Mesendoderm (in vitro differentiated cells): ENCODE data around the gene ENHO.
A peak's percentile ranks its signal among the peaks of the same experiment; 100 is the strongest.
"Not testable (repeated sequence)": the region's sequence is repeated elsewhere in the genome, so short reads cannot be mapped to it uniquely, and the experiment has no call there.

Source experiments
- DNase-seq: peaks from one replicate; pipeline ENCODE4 v3.0.0; 2013
- H2AK5ac ChIP-seq: 2 replicates; pipeline ENCODE4 v1.6.1; 2013; ENCODE audit warnings: low read length, inconsistent platforms
- H2BK120ac ChIP-seq: 2 replicates; pipeline ENCODE4 v1.6.1; 2013; ENCODE audit warnings: low read depth, mild to moderate bottlenecking, low read length, moderate library complexity, mixed read lengths
- H2BK15ac ChIP-seq: replicated peaks from 2 replicates; pipeline ENCODE4 v1.6.1; 2013; ENCODE audit warnings: low read depth, mild to moderate bottlenecking, moderate library complexity
- H2BK5ac ChIP-seq: 2 replicates; pipeline ENCODE4 v1.6.1; 2013; ENCODE audit warnings: low read length, inconsistent platforms
- H3K18ac ChIP-seq: 2 replicates; pipeline ENCODE4 v1.6.1; 2013; ENCODE audit warnings: mild to moderate bottlenecking, low read length, mixed read lengths
- H3K23ac ChIP-seq: one replicate; pipeline ENCODE4 v1.6.1; 2013; ENCODE audit warnings: low read length
- H3K27ac ChIP-seq: 2 replicates; pipeline ENCODE4 v1.5.1; 2013; ENCODE audit warnings: low read depth, mild to moderate bottlenecking, inconsistent platforms, low read length, moderate library complexity
- H3K27me3 ChIP-seq: 2 replicates; pipeline ENCODE4 v1.6.1; 2013; ENCODE audit warnings: low read length, control low read depth, mild to moderate bottlenecking, inconsistent platforms; ENCODE audit not compliant: insufficient read depth, poor library complexity
- H3K36me3 ChIP-seq: 2 replicates; pipeline ENCODE4 v1.6.1; 2013; ENCODE audit warnings: low read length, inconsistent platforms; ENCODE audit not compliant: control insufficient read depth, insufficient read depth
- H3K4ac ChIP-seq: one replicate; pipeline ENCODE4 v1.6.1; 2013; ENCODE audit warnings: low read depth, mild to moderate bottlenecking, low read length, moderate library complexity
- H3K4me1 ChIP-seq: 2 replicates; pipeline ENCODE4 v1.6.1; 2013; ENCODE audit warnings: low read depth, low read length, inconsistent platforms; ENCODE audit not compliant: control insufficient read depth
- H3K4me2 ChIP-seq: 2 replicates; pipeline ENCODE4 v1.6.1; 2013; ENCODE audit warnings: low read length
- H3K4me3 ChIP-seq: 2 replicates; pipeline ENCODE4 v1.5.1; 2013; ENCODE audit warnings: mild to moderate bottlenecking, low read length
- H3K56ac ChIP-seq: one replicate; pipeline ENCODE4 v1.6.1; 2013; ENCODE audit warnings: low read length
- H3K79me1 ChIP-seq: 2 replicates; pipeline ENCODE4 v1.6.1; 2013; ENCODE audit warnings: low read length, inconsistent platforms
- H3K79me2 ChIP-seq: 2 replicates; pipeline ENCODE4 v1.6.1; 2013; ENCODE audit warnings: mild to moderate bottlenecking, low read length; ENCODE audit not compliant: control insufficient read depth, insufficient read depth
- H3K9ac ChIP-seq: 2 replicates; pipeline ENCODE4 v1.6.1; 2013; ENCODE audit warnings: low read length, inconsistent platforms
- H4K5ac ChIP-seq: one replicate; pipeline ENCODE4 v1.6.1; 2013; ENCODE audit warnings: low read length
- H4K8ac ChIP-seq: one replicate; pipeline ENCODE4 v1.6.1; 2013; ENCODE audit warnings: low read depth, mild to moderate bottlenecking, control low read depth, low read length, moderate library complexity
- WGBS: extraction: QIAGEN DNeasy Blood & Tissue Kit; methylation state at CpG from one replicate; pipeline ENCODE4 v1.1.7; 2013; ENCODE audit warnings: low lambda C conversion rate, missing lambda C conversion rate; ENCODE audit not compliant: insufficient coverage; ENCODE audit errors: extremely low coverage; 5-methylcytosine and 5-hydroxymethylcytosine counted together

ENHO gene

GRCh38 chr9:34540827-34541226, 18.0 kb upstream of the ENHO start:
- no peak for DNase-seq
- Histone ChIP-seq H3K56ac (no peak overlapping the region), H3K27me3 (no peaks in the 10 kb centered on the region), H2BK15ac (no peak overlapping the region), H2BK5ac (no peak overlapping the region), H3K18ac (no peak overlapping the region), H3K23ac (no peak overlapping the region), H3K4me2 (no peak overlapping the region), H3K9ac (no peak overlapping the region), H3K79me1 (no peaks in the 10 kb centered on the region), H3K36me3 (no peaks in the 10 kb centered on the region), H3K4me3 (no peak overlapping the region), H2BK120ac (no peak overlapping the region), H3K4me1 (no peaks in the 10 kb centered on the region), H3K79me2 (no peaks in the 10 kb centered on the region), H3K4ac (no peak overlapping the region), H3K27ac (no peak overlapping the region), H4K5ac (no peak overlapping the region), H4K8ac (no peak overlapping the region), H2AK5ac (no peak overlapping the region)
- WGBS = no CpG with 5 or more reads among the region's 2 CpGs

DNA sequence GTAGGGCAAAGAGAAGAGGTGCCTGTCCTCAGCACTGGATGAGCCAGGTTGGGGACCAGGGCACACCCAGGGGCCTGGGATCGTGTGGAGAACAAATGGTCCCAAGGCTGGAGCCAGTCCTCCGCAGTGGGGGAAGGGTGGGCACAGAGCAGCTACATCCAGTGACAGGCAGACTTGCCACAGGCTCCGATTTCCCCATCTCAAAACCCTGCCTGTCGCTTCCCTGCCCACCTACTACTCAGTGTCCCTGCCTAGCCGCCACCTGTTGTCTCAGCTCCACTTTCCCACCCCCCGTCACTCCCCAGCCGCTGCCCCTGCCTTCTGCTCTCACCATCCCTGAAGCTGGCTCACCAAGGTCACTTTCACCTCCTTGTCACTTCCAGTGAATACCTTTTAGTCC, 13.9 kb upstream of the ENHO start:
- no peak for DNase-seq
- Histone ChIP-seq H2BK5ac (no peak overlapping the region), H3K56ac (no peak overlapping the region), H3K23ac (no peak overlapping the region), H4K8ac (no peak overlapping the region), H2BK120ac (no peak overlapping the region), H3K79me2 (no peaks in the 10 kb centered on the region), H3K27me3 (no peaks in the 10 kb centered on the region), H2BK15ac (no peak overlapping the region), H3K27ac (no peak overlapping the region), H3K4me3 (no peak overlapping the region), H3K4me1 (no peaks in the 10 kb centered on the region), H2AK5ac (no peak overlapping the region), H3K4me2 (no peak overlapping the region), H3K36me3 (no peaks in the 10 kb centered on the region), H4K5ac (no peak overlapping the region), H3K18ac (no peak overlapping the region), H3K9ac (no peak overlapping the region), H3K4ac (no peak overlapping the region), H3K79me1 (no peaks in the 10 kb centered on the region)
- no CpG with 5 or more reads among the region's 7 CpGs for WGBS

- H2AK5ac ChIP-seq, H3K23ac ChIP-seq, H3K56ac ChIP-seq, H3K79me2 ChIP-seq, DNase-seq, H2BK15ac ChIP-seq, H3K18ac ChIP-seq, H3K4me1 ChIP-seq, H3K27me3 ChIP-seq, H3K4me3 ChIP-seq, H3K79me1 ChIP-seq, H2BK120ac ChIP-seq, H4K5ac ChIP-seq, H3K36me3 ChIP-seq, H3K27ac ChIP-seq, H3K4me2 ChIP-seq, H3K9ac ChIP-seq, H4K8ac ChIP-seq, H2BK5ac ChIP-seq, H3K4ac ChIP-seq: not testable (repeated sequence)
- no CpG with 5 or more reads among the region's 8 CpGs for WGBS
Observed at GRCh38 chr9:34532041-34532440, 9.3 kb upstream of the ENHO start.

DNA sequence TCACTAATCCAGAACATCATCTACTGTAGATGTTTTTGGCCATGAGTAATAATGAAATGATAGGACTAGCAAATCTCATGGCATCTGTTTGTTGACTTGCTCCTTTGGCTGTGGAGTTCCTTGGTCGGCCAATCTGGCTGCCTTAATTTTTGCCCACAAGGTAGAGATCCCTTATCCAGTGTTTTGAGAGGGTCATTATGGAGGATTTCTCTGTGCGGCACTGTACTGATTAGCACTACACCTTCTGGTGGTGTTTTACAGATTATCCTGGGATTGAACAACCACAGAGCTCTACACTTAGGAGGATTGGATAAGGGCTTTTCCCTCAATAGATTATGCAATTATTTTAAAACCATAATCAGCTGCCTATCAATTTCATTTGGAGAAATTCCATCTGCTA, 3.2 kb upstream of the ENHO start:
- no peak overlapping the region for H3K56ac ChIP-seq
- H3K4me2 ChIP-seq = no peak overlapping the region
- no peak overlapping the region for H3K9ac ChIP-seq
- H3K36me3 ChIP-seq = no peaks in the 10 kb centered on the region
- H4K8ac ChIP-seq = no peak overlapping the region
- no peak overlapping the region for H3K23ac ChIP-seq
- H2AK5ac ChIP-seq = no peak overlapping the region
- H3K18ac ChIP-seq = no peak overlapping the region
- no peak overlapping the region for H3K27ac ChIP-seq
- no CpG with 5 or more reads among the region's 2 CpGs for WGBS
- no peaks in the 10 kb centered on the region for H3K79me1 ChIP-seq
- no peak overlapping the region for H4K5ac ChIP-seq
- no peak overlapping the region for H3K4ac ChIP-seq
- no peak overlapping the region for H2BK5ac ChIP-seq
- no peak overlapping the region for H3K4me3 ChIP-seq
- H2BK120ac ChIP-seq = no peak overlapping the region
- no peaks in the 10 kb centered on the region for H3K79me2 ChIP-seq
- H2BK15ac ChIP-seq = no peak overlapping the region
- peaks cover 8% of the 10 kb centered on the region for H3K4me1 ChIP-seq
- H3K27me3 ChIP-seq = no peaks in the 10 kb centered on the region
- no peak for DNase-seq

- H3K4me1 ChIP-seq = peaks cover 8% of the 10 kb centered on the region
- no peak overlapping the region for H3K4me3 ChIP-seq
- H3K23ac ChIP-seq = no peak overlapping the region
- H3K4me2 ChIP-seq = no peak overlapping the region
- H2BK120ac ChIP-seq = no peak overlapping the region
- H3K56ac ChIP-seq = no peak overlapping the region
- no peak for DNase-seq
- H3K79me2 ChIP-seq = no peaks in the 10 kb centered on the region
- H2AK5ac ChIP-seq = no peak overlapping the region
- no peaks in the 10 kb centered on the region for H3K36me3 ChIP-seq
- H3K79me1 ChIP-seq = no peaks in the 10 kb centered on the region
- no peak overlapping the region for H3K4ac ChIP-seq
- H3K27ac ChIP-seq = no peak overlapping the region
- H3K9ac ChIP-seq = no peak overlapping the region
- H4K8ac ChIP-seq = no peak overlapping the region
- H2BK5ac ChIP-seq = no peak overlapping the region
- no peak overlapping the region for H2BK15ac ChIP-seq
- no peak overlapping the region for H4K5ac ChIP-seq
- no peaks in the 10 kb centered on the region for H3K27me3 ChIP-seq
- WGBS = no CpG with 5 or more reads among the region's 3 CpGs
- H3K18ac ChIP-seq = no peak overlapping the region
Observed at GRCh38 chr9:34524349-34524748, 1.6 kb upstream of the ENHO start.

GRCh38 chr9:34522091-34522887, 501 bp downstream of the ENHO start:
- no peak overlapping the region for H2AK5ac ChIP-seq
- H3K4me3 ChIP-seq = peak overlapping the region; percentile 38
- H2BK120ac ChIP-seq = no peak overlapping the region
- no peak overlapping the region for H2BK15ac ChIP-seq
- no peaks in the 10 kb centered on the region for H3K36me3 ChIP-seq
- DNase-seq = no peak
- no CpG with 5 or more reads among the region's 31 CpGs for WGBS
- no peak overlapping the region for H3K4ac ChIP-seq
- H4K8ac ChIP-seq = no peak overlapping the region
- H3K4me2 ChIP-seq = peak overlapping the region; percentile 90
- H3K4me1 ChIP-seq = peaks cover 8% of the 10 kb centered on the region
- peak overlapping the region; percentile 8 for H3K18ac ChIP-seq
- H4K5ac ChIP-seq = no peak overlapping the region
- no peaks in the 10 kb centered on the region for H3K79me2 ChIP-seq
- H3K56ac ChIP-seq = peak overlapping the region; percentile 84
- H3K9ac ChIP-seq = peak overlapping the region; percentile 75
- no peaks in the 10 kb centered on the region for H3K79me1 ChIP-seq
- no peaks in the 10 kb centered on the region for H3K27me3 ChIP-seq
- H2BK5ac ChIP-seq = no peak overlapping the region
- H3K23ac ChIP-seq = peak overlapping the region; percentile 48
- no peak overlapping the region for H3K27ac ChIP-seq
